ENCODE results near the gene NIPAL1.

NIPAL1 gene

DNA sequence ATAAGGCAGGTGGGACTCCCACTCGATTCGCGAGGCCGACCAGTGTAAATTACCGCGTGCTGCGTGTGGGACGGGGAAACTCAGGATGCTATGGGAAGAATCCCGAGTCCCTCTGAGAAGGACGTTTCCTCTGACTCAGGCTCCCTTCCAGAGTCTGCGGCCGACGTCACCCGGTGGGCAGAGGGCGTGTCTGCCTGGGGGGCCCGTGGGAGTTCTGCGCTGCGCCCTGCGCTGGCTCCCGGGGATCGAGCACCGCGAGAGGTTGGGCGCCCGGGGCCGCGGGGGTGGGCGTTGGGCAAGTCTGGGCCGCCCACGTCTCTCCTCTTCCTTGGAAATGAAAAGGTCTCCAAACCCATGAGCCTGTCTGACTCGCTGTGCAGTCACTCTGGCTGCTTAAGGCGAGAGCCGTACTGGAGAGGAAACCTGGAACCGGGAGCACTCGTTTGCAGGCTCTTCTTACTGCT lies 568 bp downstream of the NIPAL1 start:
- TF ChIP-seq, protein P1, sequence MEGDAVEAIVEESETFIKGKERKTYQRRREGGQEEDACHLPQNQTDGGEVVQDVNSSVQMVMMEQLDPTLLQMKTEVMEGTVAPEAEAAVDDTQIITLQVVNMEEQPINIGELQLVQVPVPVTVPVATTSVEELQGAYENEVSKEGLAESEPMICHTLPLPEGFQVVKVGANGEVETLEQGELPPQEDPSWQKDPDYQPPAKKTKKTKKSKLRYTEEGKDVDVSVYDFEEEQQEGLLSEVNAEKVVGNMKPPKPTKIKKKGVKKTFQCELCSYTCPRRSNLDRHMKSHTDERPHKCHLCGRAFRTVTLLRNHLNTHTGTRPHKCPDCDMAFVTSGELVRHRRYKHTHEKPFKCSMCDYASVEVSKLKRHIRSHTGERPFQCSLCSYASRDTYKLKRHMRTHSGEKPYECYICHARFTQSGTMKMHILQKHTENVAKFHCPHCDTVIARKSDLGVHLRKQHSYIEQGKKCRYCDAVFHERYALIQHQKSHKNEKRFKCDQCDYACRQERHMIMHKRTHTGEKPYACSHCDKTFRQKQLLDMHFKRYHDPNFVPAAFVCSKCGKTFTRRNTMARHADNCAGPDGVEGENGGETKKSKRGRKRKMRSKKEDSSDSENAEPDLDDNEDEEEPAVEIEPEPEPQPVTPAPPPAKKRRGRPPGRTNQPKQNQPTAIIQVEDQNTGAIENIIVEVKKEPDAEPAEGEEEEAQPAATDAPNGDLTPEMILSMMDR (IDR thresholded peaks at IDR 0.05), result no peak

DNA sequence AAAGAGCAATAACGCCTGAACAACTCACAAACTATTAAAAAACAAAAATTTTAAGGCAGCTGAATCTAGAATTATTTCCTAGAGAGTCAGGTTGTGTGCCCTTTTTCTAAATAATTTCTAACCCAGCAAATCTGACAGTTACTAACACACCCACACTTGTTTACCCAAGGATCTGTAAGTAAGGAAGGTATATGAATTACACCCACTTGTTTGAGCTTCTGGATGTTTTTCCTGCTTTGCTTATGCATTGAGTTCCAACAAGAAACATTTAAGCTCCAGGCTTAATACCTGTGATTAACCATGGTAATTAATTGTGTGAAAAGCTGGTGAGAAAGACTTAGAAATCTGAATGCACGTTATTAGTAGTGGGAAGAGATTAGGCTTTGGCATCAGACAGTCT lies 1.5 kb downstream of the NIPAL1 start:
- TF ChIP-seq, protein P1 (IDR thresholded peaks at IDR 0.05), result no peak

DNA sequence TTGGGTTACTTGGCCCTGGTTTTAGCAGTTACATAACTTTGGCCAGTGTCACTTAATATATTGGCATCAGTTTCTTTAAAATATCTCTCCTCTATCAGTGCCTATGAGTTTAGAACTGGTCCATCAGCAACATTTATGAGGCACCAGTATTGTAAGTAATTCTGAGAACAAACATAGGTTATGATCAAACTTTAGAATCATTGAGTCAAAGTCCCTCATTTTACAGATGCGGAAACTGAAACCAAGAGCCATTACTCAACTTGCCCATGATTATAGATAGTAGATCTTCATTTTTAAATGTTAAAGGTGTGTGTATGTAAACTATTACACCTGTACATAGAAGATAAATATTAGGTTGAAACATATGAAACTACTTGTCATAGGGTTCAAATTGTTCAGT lies 4.5 kb downstream of the NIPAL1 start:
- TF ChIP-seq, protein P1 (IDR thresholded peaks at IDR 0.05), result no peak

DNA sequence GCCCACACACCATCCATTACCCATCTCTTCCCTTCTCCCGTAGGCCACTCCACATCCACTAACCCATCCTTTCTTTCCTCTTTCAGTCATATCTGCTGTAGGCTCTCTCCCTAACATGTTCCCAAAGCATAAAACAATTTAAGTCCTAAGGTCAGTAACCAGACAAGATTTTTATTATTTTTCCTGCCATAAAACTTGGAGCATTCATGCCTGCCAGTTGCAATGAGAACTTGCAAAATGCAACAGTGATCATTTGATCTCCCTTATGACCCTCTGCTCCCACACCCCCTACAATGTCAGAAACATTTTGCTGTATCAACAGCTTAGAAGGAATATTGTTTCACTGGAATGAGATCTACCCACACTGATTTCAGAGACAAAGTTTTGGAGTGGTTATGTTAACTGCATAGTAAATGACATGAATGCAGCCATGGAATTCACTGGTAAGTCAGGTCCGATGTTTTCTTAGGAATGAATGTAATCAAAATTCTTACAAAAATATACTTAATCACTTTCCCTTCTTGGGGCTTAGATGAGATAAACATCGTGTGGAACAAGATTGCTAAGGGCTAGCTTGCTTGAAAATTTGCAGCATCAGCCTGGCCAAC lies 5.7 kb downstream of the NIPAL1 start:
- TF ChIP-seq, protein P1 (IDR thresholded peaks at IDR 0.05), result no peak

DNA sequence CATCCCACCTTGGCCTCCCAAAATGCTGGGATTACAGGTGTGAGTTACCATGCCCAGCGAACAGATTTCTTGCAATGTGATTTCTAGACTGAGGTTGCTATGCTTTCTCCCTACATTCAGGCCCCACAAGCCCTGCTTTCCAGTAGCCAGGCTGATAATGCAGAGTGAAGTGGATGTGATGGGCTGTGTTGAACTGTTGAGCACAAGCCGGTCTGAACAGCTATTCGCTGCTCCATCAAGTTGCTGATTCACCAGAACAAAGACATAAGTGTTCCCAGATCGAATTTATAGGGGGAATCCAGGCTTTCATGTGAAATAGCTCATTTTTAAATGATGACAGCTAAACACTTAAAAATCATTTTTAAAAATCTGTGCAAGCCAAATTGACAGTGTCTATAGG lies 8.0 kb downstream of the NIPAL1 start:
- TF ChIP-seq, protein P1 (IDR thresholded peaks at IDR 0.05), result no peak

DNA sequence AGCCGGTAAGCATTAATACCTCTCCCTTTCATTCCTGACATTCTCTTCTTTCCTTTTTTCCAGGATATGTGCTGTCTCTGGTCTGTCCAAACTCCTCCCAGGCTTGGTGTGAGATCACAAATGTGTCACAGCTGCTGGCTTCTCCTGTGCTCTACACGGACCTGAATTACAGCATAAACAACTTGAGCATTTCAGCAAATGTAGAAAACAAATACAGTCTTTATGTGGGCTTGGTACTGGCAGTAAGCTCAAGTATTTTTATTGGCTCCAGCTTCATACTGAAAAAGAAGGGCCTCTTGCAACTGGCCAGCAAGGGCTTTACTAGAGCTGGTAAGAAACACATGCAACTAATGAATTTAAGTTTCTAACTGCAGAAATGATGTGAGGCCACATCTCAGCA lies 8.4 kb downstream of the NIPAL1 start:
- TF ChIP-seq, protein P1 (IDR thresholded peaks at IDR 0.05), result no peak

DNA sequence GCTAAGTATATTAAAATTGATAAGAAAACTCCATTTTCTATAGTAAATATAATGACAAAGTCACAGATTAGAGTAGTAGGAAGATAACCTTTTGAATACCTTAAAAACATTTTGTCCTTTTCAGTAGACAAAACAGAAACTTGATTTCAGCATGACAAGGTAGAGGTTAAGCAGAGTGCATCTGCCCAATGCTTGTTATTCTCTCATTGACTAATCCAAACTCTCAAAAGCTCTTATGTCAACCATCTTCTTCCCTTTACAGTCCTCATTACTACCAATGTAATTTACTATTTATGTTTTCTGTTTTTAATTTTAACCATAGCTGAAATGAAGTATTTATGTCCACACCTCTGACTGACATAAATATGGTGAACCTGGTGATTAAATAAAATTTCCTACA lies 11.1 kb downstream of the NIPAL1 start:
- TF ChIP-seq, protein P1 (IDR thresholded peaks at IDR 0.05), result no peak

DNA sequence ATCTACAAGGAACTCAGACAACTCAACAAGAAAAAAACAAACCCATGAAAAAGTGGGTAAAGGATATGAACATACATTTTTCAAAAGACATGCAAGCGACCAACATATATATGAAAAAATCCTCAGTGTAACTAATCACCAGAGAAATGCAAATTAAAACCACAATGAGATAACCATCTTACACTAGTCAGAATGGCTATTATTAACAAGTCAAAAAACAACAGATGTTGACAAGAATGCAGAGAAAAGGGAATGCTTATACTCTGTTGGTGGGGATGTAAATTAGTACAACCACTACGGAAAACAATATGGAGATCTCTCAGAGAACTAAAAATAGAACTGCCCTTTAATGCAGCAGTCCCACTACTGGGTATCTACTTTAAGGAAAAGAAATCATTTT lies 12.1 kb downstream of the NIPAL1 start:
- TF ChIP-seq, protein P1 (IDR thresholded peaks at IDR 0.05), result no peak
